H1 (cell line): ENCODE data around the gene MIPOL1. TPM values are rescaled to one million over a fixed set of nuclear protein-coding genes. Genes with fewer than 3 reads are reported as not detected.

Experiments used
- CTCF ChIA-PET: fragments of 300-600 bp; sonication (Branson Sonifier 250); formaldehyde crosslinking; loops from one replicate; lab custom pipeline; 2021; ENCODE audit not compliant: partially characterized antibody; lab: Charles Lee
- POLR2A ChIA-PET: fragments of 300-600 bp; sonication (Branson Sonifier 250); formaldehyde crosslinking; loops from one replicate; lab custom pipeline; 2021; ENCODE audit warnings: inconsistent platforms; ENCODE audit not compliant: partially characterized antibody; lab: Charles Lee
- DNase-seq, 2 experiments: peaks; one replicate each; pipeline versions ENCODE4 v3.0.0 to v3.0.0-alpha.2; 2010 to 2022; ENCODE audit warnings: low spot score in 2 of 2, low read depth in 1 of 2, mixed read lengths in 1 of 2
- FAIRE-seq: peaks from 2 replicates; lab custom pipeline; 2011; peaks lifted over from hg19 to GRCh38; lab: Jason Lieb, UNC
- H2AFZ ChIP-seq: 2 replicates; pipeline ENCODE4 v1.8.1; 2012; ENCODE audit warnings: low read length, inconsistent platforms
- H2AK5ac ChIP-seq: 2 replicates; pipeline ENCODE4 v1.6.1; 2013; ENCODE audit warnings: low read depth, low read length
- H2BK120ac ChIP-seq: replicated peaks from 2 replicates; pipeline ENCODE3; 2013; ENCODE audit warnings: low read depth, low read length, inconsistent platforms
- H2BK12ac ChIP-seq: 2 replicates; pipeline ENCODE4 v1.6.1; 2013; ENCODE audit warnings: low read depth, low read length
- H2BK15ac ChIP-seq: 2 replicates; pipeline ENCODE4 v1.6.1; 2013; ENCODE audit warnings: low read length
- H2BK20ac ChIP-seq: 2 replicates; pipeline ENCODE4 v1.6.1; 2013; ENCODE audit warnings: low read length
- H2BK5ac ChIP-seq: 2 replicates; pipeline ENCODE4 v1.6.1; 2013; ENCODE audit warnings: low read depth, low read length
- H3K14ac ChIP-seq: 2 replicates; pipeline ENCODE4 v1.6.1; 2013; ENCODE audit warnings: inconsistent platforms; ENCODE audit not compliant: insufficient read length
- H3K18ac ChIP-seq: 2 replicates; pipeline ENCODE4 v1.6.1; 2013; ENCODE audit warnings: low read length; ENCODE audit errors: extremely low read depth
- H3K23ac ChIP-seq: 2 replicates; pipeline ENCODE4 v1.6.1; 2013; ENCODE audit warnings: inconsistent platforms; ENCODE audit not compliant: insufficient read length
- H3K23me2 ChIP-seq: 2 replicates; pipeline ENCODE4 v1.6.1; 2013; ENCODE audit warnings: low read depth, low read length
- H3K27ac ChIP-seq: 2 replicates; pipeline ENCODE4 v1.6.1; 2011; ENCODE audit warnings: low read depth, low read length, inconsistent platforms
- H3K27me3 ChIP-seq, 4 experiments: replicated peaks in 1 of 4; 1 replicate in 1 of 4; 2 replicates in 3 of 4; pipeline versions ENCODE4 v1.6.1 to v1.8.1; 2011 to 2013; ENCODE audit warnings: low read length in 3 of 4, mild to moderate bottlenecking in 3 of 4, inconsistent platforms in 2 of 4, mixed read lengths in 2 of 4, moderate library complexity in 1 of 4; ENCODE audit not compliant: control insufficient read depth in 3 of 4, insufficient read depth in 3 of 4; ENCODE audit errors: extremely low read depth in 1 of 4
- H3K36me3 ChIP-seq, 4 experiments: 2 replicates each; pipeline versions ENCODE4 v1.6.1 to v1.8.1; 2011 to 2013; ENCODE audit warnings: mild to moderate bottlenecking in 4 of 4, low read length in 3 of 4, moderate library complexity in 2 of 4, control low read depth in 1 of 4, inconsistent platforms in 1 of 4; ENCODE audit not compliant: insufficient read depth in 4 of 4, control insufficient read depth in 2 of 4
- H3K4ac ChIP-seq: replicated peaks from 2 replicates; pipeline ENCODE3; 2013; ENCODE audit warnings: low read length, low read depth, mixed read lengths, inconsistent platforms; ENCODE audit not compliant: insufficient read length
- H3K4me1 ChIP-seq, 4 experiments: replicated peaks in 1 of 4; 1 replicate in 1 of 4; 2 replicates in 3 of 4; pipeline versions ENCODE4 v1.6.1 to v1.8.1; 2011 to 2013; ENCODE audit warnings: low read length in 3 of 4, inconsistent platforms in 2 of 4, mixed read lengths in 1 of 4; ENCODE audit not compliant: insufficient read depth in 4 of 4, control insufficient read depth in 3 of 4
- H3K4me2 ChIP-seq, 2 experiments: 2 replicates each; pipeline versions ENCODE4 v1.6.1 to v1.8.1; 2011 to 2013; ENCODE audit warnings: low read depth in 2 of 2, low read length in 2 of 2, control low read depth in 1 of 2, inconsistent platforms in 1 of 2, mild to moderate bottlenecking in 1 of 2; ENCODE audit not compliant: insufficient read depth in 1 of 2
- H3K4me3 ChIP-seq, 4 experiments: fragments of 200-600, 300-600 bp in 1 of 4; sonication (generic), shearing (Covaris generic), sonication (Bioruptor Twin) in 1 of 4; 2 replicates each; pipeline versions ENCODE4 v1.5.1 to v1.8.1; 2011 to 2016; ENCODE audit warnings: low read length in 4 of 4, low read depth in 3 of 4, control low read depth in 2 of 4, inconsistent platforms in 2 of 4, mild to moderate bottlenecking in 2 of 4, mixed read lengths in 1 of 4, moderate library complexity in 1 of 4; ENCODE audit not compliant: insufficient read depth in 2 of 4; ENCODE audit errors: extremely low read depth in 1 of 4
- H3K56ac ChIP-seq: replicated peaks from 2 replicates; pipeline ENCODE3; 2013; ENCODE audit warnings: low read depth, mild to moderate bottlenecking, mixed read lengths, low read length, inconsistent platforms; ENCODE audit not compliant: insufficient read length
- H3K79me1 ChIP-seq: 2 replicates; pipeline ENCODE4 v1.6.1; 2013; ENCODE audit warnings: low read depth, low read length, control low read depth
- H3K79me2 ChIP-seq, 2 experiments: 2 replicates each; pipeline versions ENCODE4 v1.6.1 to v1.8.1; 2012 to 2013; ENCODE audit warnings: low read length in 2 of 2, mild to moderate bottlenecking in 2 of 2, inconsistent platforms in 1 of 2; ENCODE audit not compliant: insufficient read depth in 2 of 2, control insufficient read depth in 1 of 2
- H3K9ac ChIP-seq, 4 experiments: replicated peaks in 1 of 4; 1 replicate in 1 of 4; 2 replicates in 3 of 4; pipeline versions ENCODE4 v1.6.1 to v1.8.1; 2011 to 2013; ENCODE audit warnings: low read depth in 3 of 4, low read length in 3 of 4, control low read depth in 2 of 4, mild to moderate bottlenecking in 2 of 4, moderate library complexity in 2 of 4, inconsistent platforms in 1 of 4; ENCODE audit errors: extremely low read depth in 1 of 4
- H3K9me3 ChIP-seq, 2 experiments: 2 replicates each; pipeline versions ENCODE4 v1.6.1 to v1.8.1; 2012 to 2013; ENCODE audit warnings: mild to moderate bottlenecking in 2 of 2, moderate library complexity in 2 of 2, control low read depth in 1 of 2, inconsistent platforms in 1 of 2, low read depth in 1 of 2, low read length in 1 of 2, mixed read lengths in 1 of 2; ENCODE audit not compliant: insufficient read depth in 2 of 2
- H4K20me1 ChIP-seq, 2 experiments: replicated peaks in 1 of 2; 2 replicates each; pipeline versions ENCODE3 to v1.8.1; 2011 to 2013; ENCODE audit warnings: inconsistent platforms in 2 of 2, low read length in 2 of 2, mild to moderate bottlenecking in 1 of 2; ENCODE audit not compliant: insufficient read depth in 2 of 2, control insufficient read depth in 1 of 2
- H4K5ac ChIP-seq: 2 replicates; pipeline ENCODE4 v1.6.1; 2013; ENCODE audit warnings: low read length, low read depth, mixed read lengths, inconsistent platforms; ENCODE audit not compliant: insufficient read length
- H4K8ac ChIP-seq: 2 replicates; pipeline ENCODE4 v1.8.0; 2013; ENCODE audit warnings: mild to moderate bottlenecking, moderate library complexity, low read length, inconsistent platforms; ENCODE audit not compliant: insufficient read depth; ENCODE audit errors: extremely low read depth
- H4K91ac ChIP-seq: replicated peaks from 2 replicates; pipeline ENCODE3; 2013; ENCODE audit warnings: low read length, mixed read lengths, inconsistent platforms; ENCODE audit not compliant: insufficient read length
- ATF3 ChIP-seq: IDR thresholded peaks from 2 replicates; pipeline ENCODE4 v1.6.1; 2011; ENCODE audit warnings: low read depth, mild to moderate bottlenecking, low read length; ENCODE audit not compliant: insufficient read depth
- BCL11A ChIP-seq, 2 experiments: IDR thresholded peaks; one replicate each; pipeline ENCODE4 v1.6.1; 2011; ENCODE audit warnings: low read depth in 2 of 2, low read length in 2 of 2, mild to moderate bottlenecking in 2 of 2
- CREB1 ChIP-seq: IDR thresholded peaks from 2 replicates; pipeline ENCODE4 v1.6.1; 2012; ENCODE audit warnings: inconsistent platforms
- KDM4A ChIP-seq: IDR thresholded peaks from one replicate; pipeline ENCODE4 v1.7.1; 2012; ENCODE audit warnings: low read depth, mild to moderate bottlenecking, moderate library complexity, low read length, inconsistent platforms; ENCODE audit not compliant: severe bottlenecking
- KDM5A ChIP-seq: fragments of 200-600 bp; IDR thresholded peaks from 2 replicates; pipeline ENCODE4 v1.7.1; 2012; ENCODE audit warnings: mild to moderate bottlenecking, low read length, inconsistent platforms, mixed read lengths
- MAFK ChIP-seq: IDR thresholded peaks from 2 replicates; pipeline ENCODE4 v1.6.1; 2012; ENCODE audit warnings: low read depth, mild to moderate bottlenecking, improper control_type of control experiment, low read length
- NRF1 ChIP-seq: IDR thresholded peaks from 2 replicates; pipeline ENCODE4 v1.6.1; 2011; ENCODE audit warnings: mild to moderate bottlenecking, low read depth, low read length, improper control_type of control experiment
- SAP30 ChIP-seq: fragments of 300-600 bp; sonication (generic); IDR thresholded peaks from 2 replicates; pipeline ENCODE4 v1.7.1; 2012; ENCODE audit warnings: low read length, moderate library complexity, mild to moderate bottlenecking, inconsistent platforms; ENCODE audit not compliant: insufficient read depth, insufficient replicate concordance
- SP4 ChIP-seq: IDR thresholded peaks from 2 replicates; pipeline ENCODE4 v1.6.1; 2012; ENCODE audit warnings: low read length, inconsistent platforms
- TBP ChIP-seq: IDR thresholded peaks from 2 replicates; pipeline ENCODE4 v1.6.1; 2011; ENCODE audit warnings: low read depth, low read length, improper control_type of control experiment
- TEAD4 ChIP-seq: IDR thresholded peaks from 2 replicates; pipeline ENCODE4 v1.6.1; 2012; ENCODE audit warnings: low read depth, low read length, inconsistent platforms, mixed read lengths
- WGBS, 2 experiments: shearing (Covaris generic) in 1 of 2; methylation state at CpG; one replicate each; pipeline versions ENCODE4 v1.1.6 to v1.1.7; 2013 to 2015; ENCODE audit warnings: low lambda C conversion rate in 2 of 2, mixed read lengths in 2 of 2, inconsistent platforms in 1 of 2, low coverage in 1 of 2, missing lambda C conversion rate in 1 of 2; ENCODE audit not compliant: insufficient replicate concordance in 2 of 2, insufficient coverage in 1 of 2, insufficient read length in 1 of 2; ENCODE audit errors: extremely low coverage in 1 of 2, missing lambda C conversion rate in 1 of 2; 5-methylcytosine and 5-hydroxymethylcytosine counted together
- polyA plus RNA-seq, 7 experiments: library from polyadenylated mRNA; depleted of rRNA in 3 of 7; stranded (reverse) in 5 of 7; unstranded in 2 of 7; fragments of >200 nt in 5 of 7; fragments of 200-250 nt in 2 of 7; gene quantifications; 1 replicate in 5 of 7; 2 replicates in 1 of 7; 4 replicates in 1 of 7; pipeline versions ENCODE4 v1.2.1 to v1.2.3, GENCODE V29; 2011 to 2013; ENCODE audit warnings: missing spikeins in 2 of 7, mixed read lengths in 2 of 7
- total RNA-seq: library from RNA; stranded (reverse); fragmentation: NEBNext Ultra II Directional; extraction: Animal tissue kit (Norgen Biotek cat#: 25700); gene quantifications from 2 replicates; pipeline ENCODE4 v1.2.1, GENCODE V29; 2021

Gene MIPOL1
- total and polyA plus RNA-seq, 2 of the 8 experiments (the other 6 are each of a cell fraction or from before 2014, with no cell fraction given): 2.8 to 23.9 TPM

GRCh38 chr14:37167151-37168047, 30.3 kb upstream of the MIPOL1 start:
- Histone ChIP-seq H3K23me2 (peaks cover 3% of the 10 kb centered on the region), H3K27me3 (no peaks in the 10 kb centered on the region), H2BK15ac (no peak overlapping the region), H3K4ac (no peak overlapping the region), H2BK120ac (peak overlapping the region; percentile 88), H3K14ac (no peak overlapping the region), H4K5ac (no peak overlapping the region), H3K9me3 (no peaks in the 10 kb centered on the region), H4K20me1 (no peaks in the 10 kb centered on the region), H3K79me1 (no peaks in the 10 kb centered on the region), H3K27ac (peak overlapping the region; percentile 53; the same call in 1 of the 2 replicates), H4K8ac (no peak overlapping the region), H3K56ac (no peak overlapping the region), H3K36me3 (no peaks in the 10 kb centered on the region; a peak in 1 of 8 replicates), H3K4me1 (peaks cover 4 to 21% (median 12%) of the 10 kb centered on the region in 4 experiments; a peak in 5 of 7 replicates), H3K23ac (no peak overlapping the region), H3K4me2 (peak overlapping the region; percentile 44 to 45), H3K4me3 (peak overlapping the region in 1 of 4 experiments; percentile 34; a peak in 1 of 8 replicates), H2BK20ac (0 out of 2 replicates have a peak overlapping the region, but pooled peaks have one; percentile 26), H4K91ac (no peak overlapping the region), H3K79me2 (peaks cover 0 to 7% of the 10 kb centered on the region in 2 experiments; a peak in 2 of 4 replicates), H3K9ac (no peak overlapping the region), H2AK5ac (no peak overlapping the region), H2BK12ac (peak overlapping the region; percentile 88; the same call in 1 of the 2 replicates), H2BK5ac (peak overlapping the region; percentile 29; the same call in 1 of the 2 replicates), H2AFZ (no peak overlapping the region), H3K18ac (peak overlapping the region; percentile 68; the same call in 1 of the 2 replicates)
- DNase-seq (peak; percentile 60 to 67), FAIRE-seq (peak; percentile 92)
- ChIA-PET POLR2A (interaction anchor here (1.5 to 2.0 kb wide), 2 partner anchors 10 to 13 kb away, joined by 4 to 10 read pairs; no protein-coding TSS in a partner anchor), CTCF (interaction anchor here (1.0 to 3.5 kb wide), 7 partner anchors 14 to 67 kb away, joined by 3 to 15 read pairs (median 3); partner anchors contain the start of gene MIPOL1)
- WGBS, 2 experiments: 44% methylated on average over 10 of the region's 10 CpGs; no CpG with 5 or more reads in 1 of the 2 experiments
- TF ChIP-seq MAFK (peak; percentile 84), TBP (no peak), TEAD4 (no peak), ATF3 (no peak), CREB1 (no peak), NRF1 (no peak), KDM5A (no peak), SP4 (no peak), KDM4A (no peak), SAP30 (no peak), BCL11A (IDR thresholded peaks at IDR 0.05; ENCODE audit: low read depth in 2 of 2, low read length in 2 of 2) (no peak)
